NCI-H146 treated with DMSO at 0.1 percent for 48 hours (cell line): ENCODE results near the gene FAM229B.
"Not testable (repeated sequence)": the region's sequence is repeated elsewhere in the genome, so short reads cannot be mapped to it uniquely, and the experiment has no call there.

Experiments
- DNase-seq: peaks from one replicate; lab custom pipeline; 2025; ENCODE audit not compliant: unreplicated experiment; lab: John Stamatoyannopoulos, UW

The FAM229B gene

DNA sequence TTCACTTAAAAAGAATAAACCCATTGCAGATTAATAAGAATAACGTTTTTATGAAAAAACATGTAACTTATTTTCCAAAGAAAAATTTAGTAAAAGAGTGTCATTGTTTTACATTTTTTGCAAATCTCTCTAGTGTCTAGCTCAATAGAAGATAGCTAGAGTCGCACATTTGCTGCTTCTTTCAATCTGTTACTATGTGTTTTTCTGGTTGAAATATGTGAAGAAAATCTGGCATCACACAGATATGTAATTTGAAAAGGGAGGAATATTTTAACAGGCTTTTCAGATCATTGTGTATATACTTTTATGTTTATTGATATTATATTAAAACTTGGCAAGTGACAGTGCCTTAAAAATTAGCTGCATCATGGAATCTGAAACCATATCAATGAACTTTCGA, 24.4 kb upstream of the FAM229B start:
- DNase-seq: no peak

DNA sequence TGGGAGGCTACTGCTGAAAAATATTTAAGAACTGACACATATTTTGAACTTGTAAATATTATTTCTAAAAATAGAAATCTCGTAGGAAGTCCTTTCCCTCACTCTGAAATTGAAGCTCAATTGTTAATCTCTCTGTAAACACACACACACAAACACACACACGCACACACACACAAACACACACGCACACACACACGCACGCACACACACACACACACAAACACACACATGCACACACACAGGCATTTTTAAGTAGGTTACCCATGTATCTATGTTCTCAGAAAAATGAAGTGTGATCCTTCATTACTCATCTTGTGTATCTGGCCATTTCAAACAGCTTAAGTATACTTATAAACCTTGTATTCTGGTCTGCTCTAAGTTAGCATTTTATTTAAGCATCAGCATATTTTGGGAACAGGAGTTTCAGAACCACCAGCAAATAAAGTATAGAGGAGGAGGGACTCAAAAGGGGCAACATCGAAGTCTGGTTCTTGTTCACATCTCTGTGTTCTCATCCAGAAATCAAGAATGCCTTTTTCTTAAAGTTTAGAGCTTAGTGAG, 21.9 kb upstream of the FAM229B start:
- no peak for DNase-seq

GRCh38 chr6:112066606-112067005, 20.8 kb upstream of the FAM229B start:
- no peak for DNase-seq

GRCh38 chr6:112081569-112081968, 5.8 kb upstream of the FAM229B start:
- DNase-seq: no peak

GRCh38 chr6:112085286-112086065, 1.9 kb upstream of the FAM229B start:
- DNase-seq: no peak

DNA sequence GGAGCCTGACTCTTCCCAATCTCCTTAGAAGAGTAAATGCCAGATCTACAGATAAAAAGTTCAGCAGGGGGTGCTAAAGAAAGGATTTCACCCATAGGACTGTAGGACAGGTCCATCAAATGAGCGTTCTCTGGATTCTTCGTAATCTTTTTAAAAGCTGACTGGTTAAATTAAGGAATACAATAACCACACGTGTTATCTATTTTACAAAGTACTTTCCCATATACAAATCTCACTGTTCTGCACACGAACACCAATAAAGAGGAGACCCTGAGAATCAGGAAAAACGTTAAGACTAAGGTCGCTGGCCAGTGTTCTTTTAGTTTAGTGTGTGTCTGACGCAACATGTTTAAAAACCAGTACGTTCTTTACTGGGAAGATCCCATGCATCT, 651 bp upstream of the FAM229B start:
- DNase-seq: peak; percentile 38

DNA sequence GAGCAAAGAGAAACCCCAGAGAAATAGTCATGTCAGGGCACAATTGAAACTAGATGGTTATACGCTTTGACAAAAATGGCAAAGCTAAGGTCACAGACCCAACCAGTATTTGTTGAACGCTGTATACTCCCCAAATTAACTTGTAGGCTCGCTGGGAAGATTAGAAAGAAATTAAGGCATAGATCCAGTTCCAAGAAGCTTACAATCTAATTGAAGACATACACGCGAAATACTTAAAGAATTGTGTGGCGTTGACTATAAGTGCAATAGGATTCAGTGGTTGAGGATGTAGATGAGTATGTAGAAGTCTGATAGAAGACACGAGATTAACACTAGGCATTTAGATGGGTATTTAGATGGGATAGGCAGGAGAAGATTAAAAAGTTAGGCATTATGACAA, 525 bp downstream of the FAM229B start:
- DNase-seq: no peak

GRCh38 chr6:112096901-112097300, 9.5 kb downstream of the FAM229B start:
- no peak for DNase-seq

DNA sequence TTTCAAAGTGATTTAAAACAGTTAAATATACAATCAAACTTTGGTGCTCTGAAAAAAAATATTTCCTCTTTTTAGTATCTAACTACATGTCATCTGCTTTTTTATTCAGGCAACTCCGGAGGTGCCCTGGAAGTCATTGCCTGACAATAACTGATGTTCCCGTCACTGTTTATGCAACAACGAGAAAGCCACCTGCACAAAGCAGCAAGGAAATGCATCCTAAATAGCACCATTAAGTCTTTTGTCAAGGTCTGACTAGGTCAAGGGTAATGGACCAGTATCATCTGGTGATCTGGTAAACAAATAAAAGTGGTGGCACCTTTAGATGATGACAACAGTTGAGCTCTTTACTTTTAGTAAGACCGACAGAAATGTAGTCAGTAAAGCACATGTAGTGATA, 13.2 kb downstream of the FAM229B start:
- peak; percentile 44 for DNase-seq

- not testable (repeated sequence) for DNase-seq
Observed at GRCh38 chr6:112106026-112106425, 18.6 kb downstream of the FAM229B start.

DNA sequence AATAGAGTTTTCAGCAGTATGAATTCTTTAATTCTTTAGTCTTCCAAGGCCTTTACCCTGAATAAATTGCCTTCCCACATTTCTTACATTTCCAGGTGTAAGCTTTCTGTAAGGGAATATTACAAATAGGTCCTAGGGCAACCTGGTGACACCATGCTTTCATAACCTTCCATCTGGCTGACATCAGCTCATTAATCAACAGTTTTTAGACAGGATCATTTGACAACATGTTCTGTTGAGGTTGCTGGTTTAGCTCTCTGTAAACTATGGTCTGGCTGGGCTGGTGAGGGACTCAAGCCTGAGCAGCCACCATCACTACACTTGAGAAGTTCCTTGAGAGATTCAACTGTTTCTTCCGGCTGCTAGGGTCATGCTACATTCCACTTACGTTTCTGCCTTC, 19.2 kb downstream of the FAM229B start:
- DNase-seq: no peak

GRCh38 chr6:112109262-112109661, 21.9 kb downstream of the FAM229B start:
- DNase-seq: no peak

DNA sequence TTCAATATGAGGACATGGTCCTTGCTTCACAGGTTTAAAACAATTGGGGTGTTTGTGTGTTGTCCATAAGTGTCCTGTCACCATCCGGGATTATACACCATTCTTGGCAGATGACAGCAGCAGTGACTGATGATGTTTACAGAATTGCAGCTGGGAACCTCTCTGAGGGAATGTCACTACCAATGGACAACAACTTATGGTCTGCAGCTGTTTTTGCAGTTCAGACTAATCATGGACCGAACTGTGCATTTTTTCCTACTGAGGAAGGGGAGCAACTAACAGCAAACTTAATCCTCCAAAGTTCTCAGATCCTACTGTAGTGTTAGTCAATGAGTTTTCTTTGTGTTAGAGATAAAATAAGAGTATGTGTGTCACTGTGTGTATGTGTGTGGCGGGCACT, 26.0 kb downstream of the FAM229B start:
- no peak for DNase-seq

GRCh38 chr6:112113918-112114317, 26.5 kb downstream of the FAM229B start:
- no peak for DNase-seq

GRCh38 chr6:112114577-112115223, 27.3 kb downstream of the FAM229B start:
- no peak for DNase-seq

GRCh38 chr6:112116221-112116620, 28.8 kb downstream of the FAM229B start:
- DNase-seq: no peak

- DNase-seq: no peak
Observed at GRCh38 chr6:112117554-112117953, 30.2 kb downstream of the FAM229B start.

DNA sequence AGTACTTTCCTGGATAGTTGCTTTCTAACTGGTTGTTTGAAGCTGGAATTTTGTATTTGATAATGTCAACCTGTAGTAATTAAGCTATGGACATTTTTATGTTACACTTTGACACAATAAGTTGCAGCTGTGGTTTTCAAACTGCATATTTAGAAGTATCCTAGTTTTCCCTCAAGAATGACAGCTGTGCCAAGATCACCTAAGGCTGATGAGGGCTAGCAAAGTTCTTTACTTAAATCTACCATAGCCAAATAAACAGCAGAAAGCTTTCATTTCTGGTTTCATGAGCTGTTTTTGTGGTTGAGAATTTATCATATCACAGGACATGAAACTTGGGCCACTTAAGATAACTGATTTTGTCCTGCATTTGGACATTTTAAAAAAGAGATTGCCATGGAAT, 30.6 kb downstream of the FAM229B start:
- no peak for DNase-seq

- DNase-seq: no peak
Observed at GRCh38 chr6:112122756-112123155, 35.4 kb downstream of the FAM229B start.

- DNase-seq: no peak
Observed at GRCh38 chr6:112123982-112124381, 36.6 kb downstream of the FAM229B start.

DNA sequence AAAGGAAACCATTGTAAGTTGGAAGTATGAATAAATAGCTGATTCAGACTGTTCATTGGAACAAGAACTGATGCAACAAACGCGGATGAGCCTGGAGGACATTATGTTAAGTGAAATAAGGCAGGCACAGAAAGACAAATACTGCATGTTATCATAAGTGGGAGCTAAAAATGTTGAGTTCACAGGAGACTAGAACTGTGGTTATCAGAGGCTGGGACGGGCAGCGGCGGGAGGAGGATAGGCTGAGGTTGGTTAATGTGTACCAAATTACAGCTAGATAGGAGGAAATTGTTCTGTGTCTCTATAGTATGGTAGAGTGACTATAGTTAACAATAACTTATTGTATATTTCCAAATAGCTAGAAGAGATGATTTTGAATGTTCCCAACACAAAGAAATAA, 40.8 kb downstream of the FAM229B start:
- no peak for DNase-seq

GRCh38 chr6:112130878-112131277, 43.5 kb downstream of the FAM229B start:
- no peak for DNase-seq
